Panc1 (cell line): ENCODE measurements around the gene DST. TPM values are rescaled to one million over a fixed set of nuclear protein-coding genes. Genes with fewer than 3 reads are reported as not detected.

ENCODE experiments used
- ATAC-seq: fragments of 200-7000 bp; cut with Tn5 transposase; 2 replicates; pipeline ENCODE4 v1.9.1; 2020; ENCODE audit warnings: mild to moderate bottlenecking, moderate library complexity
- BruUV-seq: library from RNA; stranded (reverse); fragments of 400-500 nt; replicated peaks from 2 replicates; lab custom pipeline; 2021; lab: Mats Ljungman, UMichigan
- CTCF ChIA-PET: fragments of 300-600 bp; sonication (Branson Sonifier 250); formaldehyde crosslinking; loops from one replicate; lab custom pipeline; 2022; ENCODE audit warnings: antibody characterized with exemption; lab: Charles Lee
- POLR2A ChIA-PET: fragments of 300-600 bp; sonication (Branson Sonifier 250); formaldehyde crosslinking; loops from one replicate; lab custom pipeline; 2022; ENCODE audit warnings: antibody characterized with exemption; lab: Charles Lee
- DNase-seq: peaks from one replicate; pipeline ENCODE4 v3.0.0-alpha.2; 2010; ENCODE audit warnings: low read depth, low spot score
- H3K27ac ChIP-seq: 2 replicates; pipeline ENCODE4 v1.5.1; 2011; ENCODE audit warnings: mild to moderate bottlenecking, low read length, inconsistent platforms
- H3K27me3 ChIP-seq: fragments of 200-500 bp; sonication (Bioruptor generic); 2 replicates; pipeline ENCODE4 v1.6.0; 2014; ENCODE audit warnings: low read length, inconsistent platforms; ENCODE audit not compliant: control insufficient read depth, insufficient read depth
- H3K36me3 ChIP-seq: fragments of 200-500 bp; sonication (Bioruptor generic); 2 replicates; pipeline ENCODE4 v1.5.1; 2014; ENCODE audit warnings: inconsistent platforms, mild to moderate bottlenecking, low read length, moderate library complexity; ENCODE audit not compliant: control insufficient read depth, insufficient read depth
- H3K4me1 ChIP-seq: 2 replicates; pipeline ENCODE4 v1.5.1; 2011; ENCODE audit warnings: inconsistent platforms, mild to moderate bottlenecking, low read length, moderate library complexity; ENCODE audit not compliant: control insufficient read depth, insufficient read depth
- H3K4me3 ChIP-seq, 2 experiments: 2 replicates each; pipeline ENCODE4 v1.5.1; 2011 to 2012; ENCODE audit warnings: low read depth in 2 of 2, low read length in 2 of 2, mild to moderate bottlenecking in 2 of 2, inconsistent platforms in 1 of 2, moderate library complexity in 1 of 2
- H3K9me3 ChIP-seq: fragments of 200-500 bp; sonication (Bioruptor generic); 2 replicates; pipeline ENCODE4 v1.5.1; 2014; ENCODE audit warnings: low read depth, mild to moderate bottlenecking, inconsistent platforms, low read length, moderate library complexity; ENCODE audit not compliant: control insufficient read depth, insufficient read depth
- POLR2AphosphoS5 ChIP-seq: IDR thresholded peaks from 2 replicates; pipeline ENCODE4 v1.6.1; 2012; ENCODE audit warnings: mild to moderate bottlenecking, low read depth, low read length, moderate library complexity
- SIN3A ChIP-seq: IDR thresholded peaks from 2 replicates; pipeline ENCODE4 v1.6.1; 2012; ENCODE audit warnings: low read depth, mild to moderate bottlenecking, low read length, moderate library complexity, borderline replicate concordance; ENCODE audit not compliant: insufficient read depth
- TCF7L2 ChIP-seq: IDR thresholded peaks from 2 replicates; pipeline ENCODE4 v1.6.1; 2011; ENCODE audit warnings: mild to moderate bottlenecking, low read depth, low read length, inconsistent platforms
- in situ Hi-C: cut with HindIII; loops from 2 replicates; pipeline ENCODE4 v1.10.0; 2016; ENCODE audit warnings: low sequenced_read_pairs, low pct_unique_long_range_greater_than_20kb
- intact Hi-C: fragments of 100-400 bp; cut with micrococcal nuclease; formaldehyde crosslinking; loops from one replicate; pipeline ENCODE4 v1.10.0; 2022; ENCODE audit not compliant: unreplicated experiment
- total RNA-seq: library from RNA; stranded (reverse); gene quantifications from one replicate; pipeline ENCODE4 v1.2.1, GENCODE V29; 2021; ENCODE audit not compliant: unreplicated experiment
- TF ChIP-seq, protein P1 (sequence below), 2 experiments: IDR thresholded peaks; 2 replicates each; pipeline ENCODE4 v1.6.1; 2011 to 2012; ENCODE audit warnings: low read depth in 2 of 2, control low read depth in 1 of 2, low read length in 1 of 2, mild to moderate bottlenecking in 1 of 2, moderate library complexity in 1 of 2; ENCODE audit not compliant: insufficient read depth in 1 of 2
- TF ChIP-seq, protein P2 (sequence below): fragments of 450-650 bp; IDR thresholded peaks from 2 replicates; pipeline ENCODE4 v1.5.1; 2017; ENCODE audit warnings: mild to moderate bottlenecking

DST gene
- total RNA-seq, 1 experiment from 2014 or later: 230 TPM

DNA sequence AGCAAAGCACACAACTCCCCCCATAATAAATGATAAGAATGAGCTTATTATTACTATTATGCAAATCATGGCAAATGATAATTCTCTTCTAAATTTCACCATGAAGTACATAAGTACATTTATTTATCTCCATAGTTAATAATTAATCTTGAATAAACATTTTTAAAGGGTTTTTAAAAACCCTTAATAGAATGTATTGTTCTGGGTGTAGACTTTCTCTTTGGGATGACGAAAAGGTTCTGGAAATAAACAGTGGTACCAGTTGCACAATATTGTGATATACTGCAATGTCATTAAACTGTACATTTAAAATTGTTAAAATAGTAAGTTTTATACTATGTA lies 18.0 kb downstream of the DST start:
- CTCF ChIA-PET: no interaction called here
- in situ Hi-C loops (no loop called here), intact Hi-C loops (no loop called here)
- POLR2A ChIA-PET: no interaction called here
- no TSS peak for BruUV-seq
- no peak for TF ChIP-seq SIN3A
- TF ChIP-seq POLR2AphosphoS5: no peak
- TF ChIP-seq TCF7L2: no peak
- TF ChIP-seq, protein P1, sequence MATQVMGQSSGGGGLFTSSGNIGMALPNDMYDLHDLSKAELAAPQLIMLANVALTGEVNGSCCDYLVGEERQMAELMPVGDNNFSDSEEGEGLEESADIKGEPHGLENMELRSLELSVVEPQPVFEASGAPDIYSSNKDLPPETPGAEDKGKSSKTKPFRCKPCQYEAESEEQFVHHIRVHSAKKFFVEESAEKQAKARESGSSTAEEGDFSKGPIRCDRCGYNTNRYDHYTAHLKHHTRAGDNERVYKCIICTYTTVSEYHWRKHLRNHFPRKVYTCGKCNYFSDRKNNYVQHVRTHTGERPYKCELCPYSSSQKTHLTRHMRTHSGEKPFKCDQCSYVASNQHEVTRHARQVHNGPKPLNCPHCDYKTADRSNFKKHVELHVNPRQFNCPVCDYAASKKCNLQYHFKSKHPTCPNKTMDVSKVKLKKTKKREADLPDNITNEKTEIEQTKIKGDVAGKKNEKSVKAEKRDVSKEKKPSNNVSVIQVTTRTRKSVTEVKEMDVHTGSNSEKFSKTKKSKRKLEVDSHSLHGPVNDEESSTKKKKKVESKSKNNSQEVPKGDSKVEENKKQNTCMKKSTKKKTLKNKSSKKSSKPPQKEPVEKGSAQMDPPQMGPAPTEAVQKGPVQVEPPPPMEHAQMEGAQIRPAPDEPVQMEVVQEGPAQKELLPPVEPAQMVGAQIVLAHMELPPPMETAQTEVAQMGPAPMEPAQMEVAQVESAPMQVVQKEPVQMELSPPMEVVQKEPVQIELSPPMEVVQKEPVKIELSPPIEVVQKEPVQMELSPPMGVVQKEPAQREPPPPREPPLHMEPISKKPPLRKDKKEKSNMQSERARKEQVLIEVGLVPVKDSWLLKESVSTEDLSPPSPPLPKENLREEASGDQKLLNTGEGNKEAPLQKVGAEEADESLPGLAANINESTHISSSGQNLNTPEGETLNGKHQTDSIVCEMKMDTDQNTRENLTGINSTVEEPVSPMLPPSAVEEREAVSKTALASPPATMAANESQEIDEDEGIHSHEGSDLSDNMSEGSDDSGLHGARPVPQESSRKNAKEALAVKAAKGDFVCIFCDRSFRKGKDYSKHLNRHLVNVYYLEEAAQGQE (IDR thresholded peaks at IDR 0.05; ENCODE audit: insufficient read depth in 1 of 2, low read depth in 2 of 2, low read length in 1 of 2): no peak
- TF ChIP-seq, protein P2, sequence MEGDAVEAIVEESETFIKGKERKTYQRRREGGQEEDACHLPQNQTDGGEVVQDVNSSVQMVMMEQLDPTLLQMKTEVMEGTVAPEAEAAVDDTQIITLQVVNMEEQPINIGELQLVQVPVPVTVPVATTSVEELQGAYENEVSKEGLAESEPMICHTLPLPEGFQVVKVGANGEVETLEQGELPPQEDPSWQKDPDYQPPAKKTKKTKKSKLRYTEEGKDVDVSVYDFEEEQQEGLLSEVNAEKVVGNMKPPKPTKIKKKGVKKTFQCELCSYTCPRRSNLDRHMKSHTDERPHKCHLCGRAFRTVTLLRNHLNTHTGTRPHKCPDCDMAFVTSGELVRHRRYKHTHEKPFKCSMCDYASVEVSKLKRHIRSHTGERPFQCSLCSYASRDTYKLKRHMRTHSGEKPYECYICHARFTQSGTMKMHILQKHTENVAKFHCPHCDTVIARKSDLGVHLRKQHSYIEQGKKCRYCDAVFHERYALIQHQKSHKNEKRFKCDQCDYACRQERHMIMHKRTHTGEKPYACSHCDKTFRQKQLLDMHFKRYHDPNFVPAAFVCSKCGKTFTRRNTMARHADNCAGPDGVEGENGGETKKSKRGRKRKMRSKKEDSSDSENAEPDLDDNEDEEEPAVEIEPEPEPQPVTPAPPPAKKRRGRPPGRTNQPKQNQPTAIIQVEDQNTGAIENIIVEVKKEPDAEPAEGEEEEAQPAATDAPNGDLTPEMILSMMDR: no peak
- Histone ChIP-seq H3K4me3 (no peak overlapping the region), H3K36me3 (peaks cover 89% of the 10 kb centered on the region), H3K9me3 (no peaks in the 10 kb centered on the region), H3K27ac (no peak overlapping the region), H3K27me3 (no peaks in the 10 kb centered on the region), H3K4me1 (no peaks in the 10 kb centered on the region)
- ATAC-seq: no peak
- no peak for DNase-seq

DNA sequence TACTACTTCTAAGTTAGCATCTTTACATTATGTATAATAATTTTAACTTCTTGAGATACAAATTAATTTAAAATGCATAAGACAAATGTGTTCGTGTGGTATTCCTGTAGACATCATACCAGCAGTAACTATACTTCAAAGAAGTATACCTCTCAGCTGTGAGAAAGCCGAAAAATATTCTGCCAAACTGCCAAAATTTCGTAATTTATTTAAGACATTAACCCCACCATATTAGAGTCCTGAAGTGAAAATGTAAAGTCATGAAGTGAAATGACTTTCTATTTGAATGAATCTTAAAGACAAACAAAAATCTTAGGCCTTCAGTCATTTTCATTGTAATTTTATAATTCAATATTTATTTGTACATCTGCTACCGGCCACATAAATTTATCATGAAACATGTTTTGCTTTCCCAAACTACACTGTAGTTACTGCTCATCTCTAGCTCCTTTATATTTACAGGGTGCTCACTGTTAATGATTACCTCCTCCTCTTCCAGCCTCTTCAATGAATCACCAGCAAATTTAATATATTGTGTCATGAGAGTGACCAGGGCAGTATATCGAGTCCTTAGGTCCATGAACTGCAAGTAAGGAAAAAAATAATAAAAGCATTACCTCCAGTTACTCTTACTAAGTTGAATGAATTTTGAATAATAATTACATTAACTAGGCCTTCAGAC lies 18.5 kb downstream of the DST start:
- in situ Hi-C loops: no loop called here
- Histone ChIP-seq H3K27ac (no peak overlapping the region), H3K27me3 (no peaks in the 10 kb centered on the region), H3K36me3 (peaks cover 89% of the 10 kb centered on the region), H3K9me3 (no peaks in the 10 kb centered on the region), H3K4me3 (no peak overlapping the region), H3K4me1 (no peaks in the 10 kb centered on the region)
- TF ChIP-seq TCF7L2 (no peak), POLR2AphosphoS5 (no peak), SIN3A (no peak)
- TF ChIP-seq, protein P2: no peak
- TF ChIP-seq, protein P1 (IDR thresholded peaks at IDR 0.05; ENCODE audit: insufficient read depth in 1 of 2, low read depth in 2 of 2, low read length in 1 of 2): no peak
- ChIA-PET POLR2A (no interaction called here), CTCF (no interaction called here)
- BruUV-seq: no TSS peak
- intact Hi-C loops: no loop called here
- ATAC-seq: no peak
- no peak for DNase-seq
